CD14-positive monocyte (primary cell): Measurements from ENCODE around the gene PTPRN2. TPM values are rescaled to one million over a fixed set of nuclear protein-coding genes. Genes with fewer than 3 reads are reported as not detected.

Experiments used
- DNase-seq, 3 donors: peaks; one replicate each; pipeline ENCODE4 v3.0.0-alpha.2; 2011 to 2022
- H2AFZ ChIP-seq: 2 replicates; pipeline ENCODE4 v1.6.0; 2012; ENCODE audit warnings: mild to moderate bottlenecking, low read depth, low read length, inconsistent platforms; ENCODE audit not compliant: insufficient read depth, poor library complexity, severe bottlenecking
- H3K27ac ChIP-seq, 2 donors: 1 replicate in 1 of 2; 2 replicates in 1 of 2; pipeline ENCODE4 v1.5.1; 2012 to 2013; ENCODE audit warnings: low read length in 2 of 2, control low read depth in 1 of 2, inconsistent platforms in 1 of 2, low read depth in 1 of 2, mild to moderate bottlenecking in 1 of 2
- H3K27me3 ChIP-seq, 2 donors: one replicate each; pipeline versions ENCODE4 v1.6.0 to v1.6.1; 2011 to 2013; ENCODE audit warnings: low read length in 2 of 2; ENCODE audit not compliant: control insufficient read depth in 2 of 2, insufficient read depth in 2 of 2
- H3K36me3 ChIP-seq, 2 donors: replicated peaks in 1 of 2; 1 replicate in 1 of 2; 2 replicates in 1 of 2; pipeline versions ENCODE4 v1.5.1 to v1.6.1; 2012 to 2013; ENCODE audit warnings: low read length in 2 of 2, control low read depth in 1 of 2, inconsistent platforms in 1 of 2, mild to moderate bottlenecking in 1 of 2; ENCODE audit not compliant: insufficient read depth in 2 of 2, control insufficient read depth in 1 of 2
- H3K4me1 ChIP-seq, 2 donors: 1 replicate in 1 of 2; 2 replicates in 1 of 2; pipeline versions ENCODE4 v1.5.1 to v1.6.1; 2012 to 2013; ENCODE audit warnings: low read length in 2 of 2, control low read depth in 1 of 2, inconsistent platforms in 1 of 2, mild to moderate bottlenecking in 1 of 2, moderate library complexity in 1 of 2; ENCODE audit not compliant: insufficient read depth in 2 of 2, control insufficient read depth in 1 of 2
- H3K4me2 ChIP-seq: replicated peaks from 2 replicates; pipeline ENCODE3; 2012; ENCODE audit warnings: low read length, moderate library complexity, mild to moderate bottlenecking; ENCODE audit not compliant: poor library complexity, severe bottlenecking; ENCODE audit errors: extremely low read depth
- H3K4me3 ChIP-seq, 3 experiments: fragments of 200-600 bp in 1 of 3; sonication (generic) in 1 of 3; replicated peaks in 1 of 3; 1 replicate in 2 of 3; 2 replicates in 1 of 3; pipeline ENCODE4 v1.5.1; 2011 to 2013; ENCODE audit warnings: low read length in 3 of 3, mild to moderate bottlenecking in 3 of 3, control low read depth in 2 of 3, low read depth in 2 of 3, inconsistent platforms in 1 of 3, moderate library complexity in 1 of 3
- H3K79me2 ChIP-seq: 2 replicates; pipeline ENCODE4 v1.6.0; 2012; ENCODE audit warnings: mild to moderate bottlenecking, control low read depth, inconsistent platforms, low read length, moderate library complexity; ENCODE audit not compliant: insufficient read depth
- H3K9ac ChIP-seq: 2 replicates; pipeline ENCODE4 v1.6.0; 2017; ENCODE audit warnings: low read length, mild to moderate bottlenecking; ENCODE audit not compliant: insufficient read depth, poor library complexity, severe bottlenecking
- H3K9me3 ChIP-seq, 2 donors: replicated peaks in 1 of 2; 1 replicate in 1 of 2; 2 replicates in 1 of 2; pipeline versions ENCODE4 v1.5.1 to v1.6.1; 2012 to 2013; ENCODE audit warnings: low read length in 2 of 2, control low read depth in 1 of 2; ENCODE audit not compliant: control insufficient read depth in 1 of 2, insufficient read depth in 1 of 2
- H4K20me1 ChIP-seq: 2 replicates; pipeline ENCODE4 v1.6.0; 2012; ENCODE audit warnings: mild to moderate bottlenecking, low read length, control low read depth, moderate library complexity; ENCODE audit not compliant: insufficient read depth
- H3K27ac Mint-ChIP-seq, 7 donors: one replicate each; pipeline ENCODE4 v1.8.0; 2020; ENCODE audit warnings: mild to moderate bottlenecking in 7 of 7, mixed read lengths in 7 of 7, moderate library complexity in 6 of 7, inconsistent platforms in 2 of 7
- H3K27me3 Mint-ChIP-seq, 3 donors: one replicate each; pipeline ENCODE4 v1.8.0; 2021 to 2022; ENCODE audit warnings: low read depth in 3 of 3, mild to moderate bottlenecking in 3 of 3, mixed read lengths in 3 of 3, moderate library complexity in 3 of 3, inconsistent platforms in 1 of 3
- H3K36me3 Mint-ChIP-seq, 2 donors: one replicate each; pipeline ENCODE4 v1.8.0; 2020; ENCODE audit warnings: mixed read lengths in 2 of 2, inconsistent platforms in 1 of 2, mild to moderate bottlenecking in 1 of 2
- H3K4me1 Mint-ChIP-seq: one replicate; pipeline ENCODE4 v1.8.0; 2020; ENCODE audit warnings: mild to moderate bottlenecking, mixed read lengths
- H3K4me3 Mint-ChIP-seq, 2 donors: one replicate each; pipeline ENCODE4 v1.8.0; 2020; ENCODE audit warnings: mild to moderate bottlenecking in 2 of 2, mixed read lengths in 2 of 2, moderate library complexity in 1 of 2
- H3K9me3 Mint-ChIP-seq, 7 donors: one replicate each; pipeline ENCODE4 v1.8.0; 2020 to 2022; ENCODE audit warnings: mixed read lengths in 7 of 7, mild to moderate bottlenecking in 6 of 7, moderate library complexity in 6 of 7, inconsistent platforms in 2 of 7
- WGBS: methylation state at CpG from one replicate; pipeline ENCODE4 v1.1.5; 2013; ENCODE audit warnings: missing lambda C conversion rate; ENCODE audit not compliant: insufficient coverage; 5-methylcytosine and 5-hydroxymethylcytosine counted together
- intact Hi-C, 2 donors: fragments of 100-400 bp; cut with micrococcal nuclease; formaldehyde crosslinking; loops; one replicate each; pipeline versions ENCODE4 v1.15.0 to v1.15.1; 2023
- polyA plus RNA-seq, 3 donors: library from polyadenylated mRNA; depleted of rRNA in 1 of 3; unstranded in 2 of 3; stranded (reverse) in 1 of 3; fragments of 300-500 nt in 2 of 3; fragments of >200 nt in 1 of 3; fragmentation: Illumina TruSeq in 2 of 3; gene quantifications; 1 replicate in 2 of 3; 2 replicates in 1 of 3; pipeline ENCODE4 v1.2.3, GENCODE V29; 2012 to 2021
- TF ChIP-seq, protein P1 (sequence below): fragments of 200-600 bp; IDR thresholded peaks from one replicate; pipeline ENCODE4 v1.8.0; 2022; ENCODE audit warnings: antibody characterized with exemption, mild to moderate bottlenecking

The PTPRN2 gene
- polyA plus RNA-seq, 3 donors: 0.25 to 1.4 (median 0.97) TPM

DNA sequence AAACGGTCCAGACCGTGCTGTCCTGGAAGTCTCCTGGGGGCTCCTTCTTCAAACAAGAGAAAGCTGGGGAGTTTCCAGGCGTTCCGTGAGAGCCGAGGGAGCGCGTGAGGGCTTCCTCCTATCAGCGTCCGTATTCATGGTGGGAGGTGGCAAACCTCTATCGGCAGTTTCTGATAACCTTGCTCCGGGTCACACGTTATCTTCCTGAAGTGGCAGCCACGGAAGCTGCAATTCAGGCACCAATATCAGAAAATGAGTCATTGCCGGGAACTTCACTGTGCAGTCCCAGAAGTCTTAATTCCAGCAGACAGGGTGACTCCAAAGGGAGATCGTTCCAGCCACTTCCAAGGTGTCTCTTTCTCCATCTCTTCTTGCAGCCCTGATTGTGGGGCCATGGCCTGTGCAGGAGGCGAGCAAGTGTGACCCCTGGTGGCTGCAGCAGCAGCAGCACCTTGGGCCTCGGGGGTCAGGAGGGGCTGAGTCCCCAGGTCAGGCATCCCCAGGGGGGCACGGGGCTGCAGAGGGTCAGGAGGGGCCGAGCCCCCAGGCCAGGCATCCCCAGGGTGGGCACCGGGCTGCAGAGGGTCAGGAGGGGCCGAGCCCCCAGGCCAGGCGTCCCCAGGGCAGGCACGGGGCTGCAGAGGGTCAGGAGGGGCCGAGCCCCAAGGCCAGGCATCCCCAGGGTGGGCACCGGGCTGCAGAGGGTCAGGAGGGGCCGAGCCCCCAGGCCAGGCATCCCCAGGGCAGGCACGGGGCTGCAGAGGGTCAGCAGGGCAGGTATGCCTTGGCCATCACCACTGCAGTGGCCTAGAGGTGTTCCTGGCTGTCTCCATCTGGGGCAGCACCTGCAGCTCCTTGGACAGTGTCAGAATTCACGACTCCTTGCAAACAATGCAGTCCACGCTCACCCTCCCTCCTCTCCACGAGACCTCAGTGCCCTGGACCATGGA lies 712.1 kb downstream of the PTPRN2 start:
- no peak overlapping the region for H3K27ac ChIP-seq
- H3K9me3 Mint-ChIP-seq: peaks cover 0 to 8% (median 0%) of the 10 kb centered on the region in 7 donors
- peak overlapping the region; percentile 67 to 77 for H3K4me3 Mint-ChIP-seq
- TF ChIP-seq, protein P1, sequence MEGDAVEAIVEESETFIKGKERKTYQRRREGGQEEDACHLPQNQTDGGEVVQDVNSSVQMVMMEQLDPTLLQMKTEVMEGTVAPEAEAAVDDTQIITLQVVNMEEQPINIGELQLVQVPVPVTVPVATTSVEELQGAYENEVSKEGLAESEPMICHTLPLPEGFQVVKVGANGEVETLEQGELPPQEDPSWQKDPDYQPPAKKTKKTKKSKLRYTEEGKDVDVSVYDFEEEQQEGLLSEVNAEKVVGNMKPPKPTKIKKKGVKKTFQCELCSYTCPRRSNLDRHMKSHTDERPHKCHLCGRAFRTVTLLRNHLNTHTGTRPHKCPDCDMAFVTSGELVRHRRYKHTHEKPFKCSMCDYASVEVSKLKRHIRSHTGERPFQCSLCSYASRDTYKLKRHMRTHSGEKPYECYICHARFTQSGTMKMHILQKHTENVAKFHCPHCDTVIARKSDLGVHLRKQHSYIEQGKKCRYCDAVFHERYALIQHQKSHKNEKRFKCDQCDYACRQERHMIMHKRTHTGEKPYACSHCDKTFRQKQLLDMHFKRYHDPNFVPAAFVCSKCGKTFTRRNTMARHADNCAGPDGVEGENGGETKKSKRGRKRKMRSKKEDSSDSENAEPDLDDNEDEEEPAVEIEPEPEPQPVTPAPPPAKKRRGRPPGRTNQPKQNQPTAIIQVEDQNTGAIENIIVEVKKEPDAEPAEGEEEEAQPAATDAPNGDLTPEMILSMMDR: peak; percentile 94
- peak; percentile 27 to 51 (median 37) for DNase-seq
- peak overlapping the region; percentile 43 for H3K4me2 ChIP-seq
- peaks cover 11 to 13% of the 10 kb centered on the region in 2 donors for H3K4me1 ChIP-seq
- WGBS: 36% methylated on average over 28 of the region's 30 CpGs
- peak overlapping the region in 2 of 7 donors; percentile 22 to 58 for H3K27ac Mint-ChIP-seq
- peaks cover 10 to 19% (median 10%) of the 10 kb centered on the region in 3 donors for H3K27me3 Mint-ChIP-seq
- H3K36me3 ChIP-seq: no peaks in the 10 kb centered on the region
- intact Hi-C loops: loop anchor here (2.0 to 10.0 kb wide), 4 partner anchors 51 to 443 kb away; no protein-coding TSS in a partner anchor
- H2AFZ ChIP-seq: peak overlapping the region; percentile 52
- H4K20me1 ChIP-seq: no peaks in the 10 kb centered on the region
- H3K4me3 ChIP-seq: peak overlapping the region in 1 of 3 experiments; percentile 25
- no peaks in the 10 kb centered on the region for H3K9me3 ChIP-seq
- H3K79me2 ChIP-seq: no peaks in the 10 kb centered on the region
- H3K36me3 Mint-ChIP-seq: no peaks in the 10 kb centered on the region
- H3K27me3 ChIP-seq: no peaks in the 10 kb centered on the region
- H3K4me1 Mint-ChIP-seq: peaks cover 18% of the 10 kb centered on the region
- no peak overlapping the region for H3K9ac ChIP-seq

DNA sequence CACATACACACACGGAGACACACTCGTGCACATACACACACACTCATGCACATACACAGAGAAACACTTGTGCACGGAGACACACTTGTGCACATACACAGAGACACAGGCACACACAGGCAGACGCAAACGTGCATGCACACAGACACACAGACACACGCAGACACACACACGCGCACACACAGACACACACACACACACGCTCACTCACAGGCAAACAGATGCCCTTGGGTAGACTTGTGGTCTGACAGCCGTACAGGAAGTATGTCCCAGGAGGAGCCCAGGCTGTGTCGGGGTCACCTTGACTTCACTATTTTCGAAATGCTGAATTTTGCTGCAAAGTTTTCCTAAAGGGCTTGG lies 712.8 kb downstream of the PTPRN2 start:
- Mint-ChIP-seq H3K27ac (peak overlapping the region in 1 of 7 donors; percentile 22), H3K27me3 (peaks cover 10 to 20% (median 11%) of the 10 kb centered on the region in 3 donors), H3K4me3 (peak overlapping the region in 1 of 2 donors; percentile 77), H3K4me1 (peaks cover 18% of the 10 kb centered on the region), H3K9me3 (peaks cover 0 to 6% (median 1%) of the 10 kb centered on the region in 7 donors), H3K36me3 (no peaks in the 10 kb centered on the region)
- Histone ChIP-seq H3K4me2 (peak overlapping the region; percentile 43), H3K4me1 (peaks cover 11 to 13% of the 10 kb centered on the region in 2 donors), H3K4me3 (peak overlapping the region in 1 of 3 experiments; percentile 25), H3K79me2 (no peaks in the 10 kb centered on the region), H4K20me1 (no peaks in the 10 kb centered on the region), H3K9me3 (peaks cover 0 to 2% of the 10 kb centered on the region in 2 donors), H2AFZ (peak overlapping the region; percentile 52), H3K27ac (no peak overlapping the region), H3K9ac (no peak overlapping the region), H3K27me3 (no peaks in the 10 kb centered on the region), H3K36me3 (no peaks in the 10 kb centered on the region)
- intact Hi-C loops: loop anchor here (2.0 to 10.0 kb wide), 4 partner anchors 50 to 443 kb away; no protein-coding TSS in a partner anchor
- TF ChIP-seq, protein P1: no peak
- 69% methylated on average over 11 of the region's 12 CpGs for WGBS
- DNase-seq: no peak
